SH-SY5Y (cell line): ENCODE results near the gene ZBTB20.

Experiments
- GATA2 ChIP-seq: IDR thresholded peaks from 2 replicates; pipeline ENCODE4 v1.6.1; 2011; ENCODE audit warnings: mild to moderate bottlenecking, low read depth, low read length
- GATA3 ChIP-seq: IDR thresholded peaks from 2 replicates; pipeline ENCODE4 v1.6.1; 2011; ENCODE audit warnings: low read depth, mild to moderate bottlenecking, low read length, moderate library complexity

- TF ChIP-seq GATA3: no peak
- no peak for TF ChIP-seq GATA2
Observed at GRCh38 chr3:114847564-114847963, 299.5 kb downstream of the ZBTB20 start.
